Esophagus (tissue), 2 donors: Measurements from ENCODE around the gene TMEM51. TPM values are rescaled to one million over a fixed set of nuclear protein-coding genes. Genes with fewer than 3 reads are reported as not detected.

Experiments
- H3K27ac ChIP-seq, 2 donors: one replicate each; pipeline ENCODE4 v1.5.1; 2013; ENCODE audit warnings: low read depth in 2 of 2, mild to moderate bottlenecking in 2 of 2, inconsistent platforms in 1 of 2, low read length in 1 of 2, moderate library complexity in 1 of 2
- H3K27me3 ChIP-seq, 2 donors: one replicate each; pipeline ENCODE4 v1.6.1; 2013; ENCODE audit warnings: low read length in 2 of 2, control low read depth in 1 of 2, mild to moderate bottlenecking in 1 of 2; ENCODE audit not compliant: insufficient read depth in 2 of 2, control insufficient read depth in 1 of 2
- H3K36me3 ChIP-seq, 2 donors: one replicate each; pipeline ENCODE4 v1.6.1; 2013; ENCODE audit warnings: low read length in 1 of 2; ENCODE audit not compliant: control insufficient read depth in 2 of 2, insufficient read depth in 2 of 2
- H3K4me1 ChIP-seq, 2 donors: one replicate each; pipeline ENCODE4 v1.6.1; 2013; ENCODE audit warnings: low read length in 1 of 2; ENCODE audit not compliant: control insufficient read depth in 2 of 2, insufficient read depth in 2 of 2
- H3K4me3 ChIP-seq, 2 donors: one replicate each; pipeline ENCODE4 v1.5.1; 2013; ENCODE audit warnings: low read length in 2 of 2, mild to moderate bottlenecking in 2 of 2, low read depth in 1 of 2, moderate library complexity in 1 of 2
- H3K9me3 ChIP-seq, 2 donors: one replicate each; pipeline ENCODE4 v1.6.1; 2013; ENCODE audit warnings: mild to moderate bottlenecking in 2 of 2, low read depth in 1 of 2, low read length in 1 of 2, moderate library complexity in 1 of 2; ENCODE audit not compliant: control insufficient read depth in 2 of 2, insufficient read depth in 1 of 2
- WGBS, 2 donors: extraction: QIAGEN DNeasy Blood & Tissue Kit; methylation state at CpG; one replicate each; pipeline ENCODE4 v1.1.7; 2013; 5-methylcytosine and 5-hydroxymethylcytosine counted together
- polyA plus RNA-seq, 2 donors: library from polyadenylated mRNA; stranded (reverse); fragments of 200-250 nt; gene quantifications; one replicate each; pipeline ENCODE4 v1.2.3, GENCODE V29; 2013
- donor health status: healthy with polysubstance abuse.
- donor health status: Bipolar disorder and iron deficiency.

Gene TMEM51
- polyA plus RNA-seq, 2 donors = 7.4 to 15.4 TPM

GRCh38 chr1:15226388-15227255 lies 73.1 kb downstream of the TMEM51 start:
- Histone ChIP-seq H3K36me3 (no peaks in the 10 kb centered on the region), H3K4me1 (no peaks in the 10 kb centered on the region), H3K9me3 (no peaks in the 10 kb centered on the region), H3K27me3 (no peaks in the 10 kb centered on the region), H3K4me3 (no peak overlapping the region), H3K27ac (no peak overlapping the region)
- WGBS, 2 donors = 76 to 79% methylated on average over 17 of the region's 17 CpGs

- H3K4me1 ChIP-seq = no peaks in the 10 kb centered on the region
- H3K27ac ChIP-seq = no peak overlapping the region
- H3K36me3 ChIP-seq = no peaks in the 10 kb centered on the region
- H3K27me3 ChIP-seq = no peaks in the 10 kb centered on the region
- WGBS, 2 donors = 52 to 69% methylated on average over 4 of the region's 4 CpGs
- no peaks in the 10 kb centered on the region for H3K9me3 ChIP-seq
- H3K4me3 ChIP-seq = no peak overlapping the region
Measured at GRCh38 chr1:15229707-15230131, 76.2 kb downstream of the TMEM51 start.

GRCh38 chr1:15231714-15232201 lies 78.2 kb downstream of the TMEM51 start:
- 73 to 75% methylated on average over 5 of the region's 5 CpGs for WGBS, 2 donors
- H3K27ac ChIP-seq = no peak overlapping the region
- no peaks in the 10 kb centered on the region for H3K9me3 ChIP-seq
- no peak overlapping the region for H3K4me3 ChIP-seq
- no peaks in the 10 kb centered on the region for H3K4me1 ChIP-seq
- H3K36me3 ChIP-seq = no peaks in the 10 kb centered on the region
- H3K27me3 ChIP-seq = no peaks in the 10 kb centered on the region

- H3K4me3 ChIP-seq = no peak overlapping the region
- H3K27ac ChIP-seq = no peak overlapping the region
- H3K4me1 ChIP-seq = no peaks in the 10 kb centered on the region
- no peaks in the 10 kb centered on the region for H3K9me3 ChIP-seq
- H3K27me3 ChIP-seq = no peaks in the 10 kb centered on the region
- no peaks in the 10 kb centered on the region for H3K36me3 ChIP-seq
Measured at GRCh38 chr1:15233689-15234088, 80.1 kb downstream of the TMEM51 start.

- Histone ChIP-seq H3K9me3 (no peaks in the 10 kb centered on the region), H3K27ac (no peak overlapping the region), H3K4me3 (no peak overlapping the region), H3K36me3 (no peaks in the 10 kb centered on the region), H3K4me1 (no peaks in the 10 kb centered on the region), H3K27me3 (no peaks in the 10 kb centered on the region)
- WGBS, 2 donors = 80 to 81% methylated on average over 5 of the region's 5 CpGs
Measured at GRCh38 chr1:15236321-15236721, 82.8 kb downstream of the TMEM51 start.

GRCh38 chr1:15236746-15237145 lies 83.2 kb downstream of the TMEM51 start:
- Histone ChIP-seq H3K27me3 (no peaks in the 10 kb centered on the region), H3K4me1 (no peaks in the 10 kb centered on the region), H3K27ac (no peak overlapping the region), H3K9me3 (no peaks in the 10 kb centered on the region), H3K4me3 (no peak overlapping the region), H3K36me3 (no peaks in the 10 kb centered on the region)
- 83 to 87% methylated on average over 9 of the region's 9 CpGs for WGBS, 2 donors

GRCh38 chr1:15238789-15239188 lies 85.2 kb downstream of the TMEM51 start:
- H3K4me1 ChIP-seq = no peaks in the 10 kb centered on the region
- 77 to 92% methylated on average over 1 of the region's 1 CpG for WGBS, 2 donors

GRCh38 chr1:15242766-15243165 lies 89.2 kb downstream of the TMEM51 start:
- WGBS, 2 donors = 90 to 91% methylated on average over 7 of the region's 7 CpGs
- no peaks in the 10 kb centered on the region for H3K36me3 ChIP-seq
- H3K27me3 ChIP-seq = no peaks in the 10 kb centered on the region
- no peak overlapping the region for H3K4me3 ChIP-seq
- no peaks in the 10 kb centered on the region for H3K9me3 ChIP-seq
- no peak overlapping the region for H3K27ac ChIP-seq
- H3K4me1 ChIP-seq = peaks cover 0 to 4% of the 10 kb centered on the region in 2 donors

More at GRCh38 chr1:15238789-15239188, 85.2 kb downstream of the TMEM51 start:
- H3K4me3 ChIP-seq = no peak overlapping the region
- no peaks in the 10 kb centered on the region for H3K36me3 ChIP-seq
- no peaks in the 10 kb centered on the region for H3K9me3 ChIP-seq
- H3K27ac ChIP-seq = no peak overlapping the region
- no peaks in the 10 kb centered on the region for H3K27me3 ChIP-seq

GRCh38 chr1:15243275-15244043 lies 89.9 kb downstream of the TMEM51 start:
- H3K4me1 ChIP-seq = peaks cover 0 to 4% of the 10 kb centered on the region in 2 donors
- no peaks in the 10 kb centered on the region for H3K9me3 ChIP-seq
- WGBS, 2 donors = 62 to 72% methylated on average over 10 of the region's 10 CpGs
- no peaks in the 10 kb centered on the region for H3K27me3 ChIP-seq
- H3K27ac ChIP-seq = no peak overlapping the region
- H3K4me3 ChIP-seq = no peak overlapping the region
- H3K36me3 ChIP-seq = no peaks in the 10 kb centered on the region
